Body of pancreas (tissue), 4 donors: Measurements from ENCODE around the gene CDH4. TPM values are rescaled to one million over a fixed set of nuclear protein-coding genes. Genes with fewer than 3 reads are reported as not detected.

ENCODE experiments used
- ATAC-seq: fragments of 150-250 bp; one replicate; pipeline ENCODE4 v1.9.1; 2016
- DNase-seq, 4 donors: peaks; one replicate each; pipeline ENCODE4 v3.0.0-alpha.2; 2019
- H3K27ac ChIP-seq, 4 donors: fragments of 200-600 bp; sonication (generic); 1 replicate in 3 of 4; 2 replicates in 1 of 4; pipeline versions ENCODE4 v1.5.1 to v1.6.1; 2016 to 2019; ENCODE audit warnings: mild to moderate bottlenecking in 1 of 4, mixed read lengths in 1 of 4, moderate library complexity in 1 of 4
- H3K27me3 ChIP-seq, 2 donors: fragments of 200-600 bp; sonication (generic); one replicate each; pipeline ENCODE4 v1.6.0; 2016; ENCODE audit warnings: mild to moderate bottlenecking in 1 of 2
- H3K36me3 ChIP-seq, 2 donors: fragments of 200-600 bp; sonication (generic); replicated peaks in 1 of 2; 2 replicates each; pipeline ENCODE4 v1.5.1; 2016; ENCODE audit warnings: low read depth in 2 of 2; ENCODE audit not compliant: insufficient read depth in 1 of 2
- H3K4me1 ChIP-seq: fragments of 200-600 bp; sonication (generic); one replicate; pipeline ENCODE4 v1.6.0; 2016
- H3K4me3 ChIP-seq, 2 donors: fragments of 200-600 bp; sonication (generic); 1 replicate in 1 of 2; 2 replicates in 1 of 2; pipeline ENCODE4 v1.5.1; 2016 to 2019
- H3K9me3 ChIP-seq, 3 donors: fragments of 200-600 bp; sonication (generic); 1 replicate in 2 of 3; 2 replicates in 1 of 3; pipeline ENCODE4 v1.5.1; 2016
- POLR2A ChIP-seq, 3 donors: fragments of 450-650 bp; IDR thresholded peaks; one replicate each; pipeline ENCODE4 v1.6.1; 2016; ENCODE audit warnings: antibody characterized with exemption in 3 of 3, mild to moderate bottlenecking in 2 of 3
- WGBS, 2 donors: methylation state at CpG; one replicate each; pipeline ENCODE4 v1.1.5; 2017; 5-methylcytosine and 5-hydroxymethylcytosine counted together
- intact Hi-C: fragments of 100-400 bp; cut with DNase I; formaldehyde crosslinking; loops from one replicate; pipeline ENCODE4 v1.15.1; 2023
- total RNA-seq, 2 donors: library from RNA; depleted of rRNA; stranded (reverse); fragments of >200 nt; gene quantifications; one replicate each; pipeline ENCODE4 v1.1.0, GENCODE V29; 2016
- TF ChIP-seq, protein P1 (sequence below), 7 experiments: fragments of 450-650 bp in 4 of 7; fragments of 200-600 bp in 3 of 7; sonication (generic) in 3 of 7; IDR thresholded peaks; one replicate each; pipeline ENCODE4 v1.5.1; 2016 to 2019; ENCODE audit warnings: antibody characterized with exemption in 7 of 7

Gene CDH4
- total RNA-seq, 2 donors from 2014 or later = 0.33 to 0.52 TPM

DNA sequence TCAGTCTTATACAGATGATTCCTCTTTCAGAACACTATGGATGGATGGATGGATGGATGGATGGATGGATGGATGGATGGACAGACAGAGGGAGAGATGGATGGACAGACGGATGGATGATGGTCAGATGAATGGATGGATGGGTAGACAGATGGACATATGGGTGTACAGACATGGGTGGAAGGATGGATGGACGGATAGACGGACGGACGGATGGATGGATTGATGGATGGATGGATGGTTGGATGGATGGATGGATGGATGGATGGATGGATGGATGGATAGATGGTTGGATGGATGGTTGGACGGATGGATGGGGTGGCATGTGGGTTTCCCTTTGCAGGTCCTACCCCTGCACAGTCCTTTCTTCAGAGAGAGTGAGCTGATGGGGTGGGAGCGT lies 320.7 kb downstream of the CDH4 start:
- DNase-seq = no peak
- no peak for ATAC-seq
- H3K36me3 ChIP-seq = no peaks in the 10 kb centered on the region
- H3K27me3 ChIP-seq = no peaks in the 10 kb centered on the region
- H3K4me3 ChIP-seq = no peak overlapping the region
- intact Hi-C loops = no loop called here
- no peaks in the 10 kb centered on the region for H3K4me1 ChIP-seq
- no peak overlapping the region for H3K27ac ChIP-seq
- no peaks in the 10 kb centered on the region for H3K9me3 ChIP-seq
- WGBS, 2 donors = 65 to 66% methylated on average over 7 of the region's 7 CpGs
- TF ChIP-seq, protein P1, sequence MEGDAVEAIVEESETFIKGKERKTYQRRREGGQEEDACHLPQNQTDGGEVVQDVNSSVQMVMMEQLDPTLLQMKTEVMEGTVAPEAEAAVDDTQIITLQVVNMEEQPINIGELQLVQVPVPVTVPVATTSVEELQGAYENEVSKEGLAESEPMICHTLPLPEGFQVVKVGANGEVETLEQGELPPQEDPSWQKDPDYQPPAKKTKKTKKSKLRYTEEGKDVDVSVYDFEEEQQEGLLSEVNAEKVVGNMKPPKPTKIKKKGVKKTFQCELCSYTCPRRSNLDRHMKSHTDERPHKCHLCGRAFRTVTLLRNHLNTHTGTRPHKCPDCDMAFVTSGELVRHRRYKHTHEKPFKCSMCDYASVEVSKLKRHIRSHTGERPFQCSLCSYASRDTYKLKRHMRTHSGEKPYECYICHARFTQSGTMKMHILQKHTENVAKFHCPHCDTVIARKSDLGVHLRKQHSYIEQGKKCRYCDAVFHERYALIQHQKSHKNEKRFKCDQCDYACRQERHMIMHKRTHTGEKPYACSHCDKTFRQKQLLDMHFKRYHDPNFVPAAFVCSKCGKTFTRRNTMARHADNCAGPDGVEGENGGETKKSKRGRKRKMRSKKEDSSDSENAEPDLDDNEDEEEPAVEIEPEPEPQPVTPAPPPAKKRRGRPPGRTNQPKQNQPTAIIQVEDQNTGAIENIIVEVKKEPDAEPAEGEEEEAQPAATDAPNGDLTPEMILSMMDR (IDR thresholded peaks at IDR 0.05) = no peak
- TF ChIP-seq POLR2A (IDR thresholded peaks at IDR 0.05) = no peak

DNA sequence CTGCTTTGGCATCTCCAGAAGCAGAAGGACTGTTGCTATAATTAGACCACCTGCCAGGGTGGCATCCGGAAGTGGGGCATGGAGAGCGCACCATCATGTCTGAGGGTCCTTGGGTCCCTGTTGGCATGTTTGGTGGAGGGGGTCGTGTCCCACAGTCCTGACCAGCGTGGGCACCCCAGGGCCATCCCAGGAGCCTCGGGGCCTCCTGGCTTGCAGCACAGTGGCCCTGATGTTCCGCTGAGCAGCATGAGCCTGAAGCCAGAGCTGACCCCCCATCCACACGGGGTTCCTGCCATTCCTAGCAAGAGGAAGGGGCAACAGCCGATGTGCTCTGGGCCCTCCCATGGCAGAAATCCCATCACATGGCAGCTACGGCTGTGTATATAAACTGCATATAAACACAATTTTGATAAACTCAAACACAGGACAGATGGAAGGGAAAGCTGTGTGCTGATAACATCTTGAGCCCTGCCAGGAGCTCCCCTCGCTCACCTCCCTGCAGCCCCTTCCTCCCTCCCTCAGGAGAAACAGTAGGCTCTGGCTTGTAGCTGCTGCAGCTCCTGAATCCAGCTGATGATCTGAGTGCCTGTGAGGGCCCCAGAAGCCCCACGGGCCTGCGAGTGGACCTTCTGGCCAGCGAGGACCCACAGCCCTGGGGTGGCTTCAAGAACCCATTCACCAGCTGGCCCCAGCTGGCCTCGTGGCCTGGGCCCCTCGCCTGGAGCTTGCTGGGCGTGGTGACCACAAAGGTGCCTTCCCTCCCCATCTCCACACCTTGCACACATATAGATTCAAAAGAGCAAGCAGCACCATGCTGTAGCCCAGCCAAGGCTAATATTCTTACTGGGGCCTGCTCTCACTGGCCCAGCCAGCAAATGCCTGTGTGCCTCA lies 321.6 kb downstream of the CDH4 start:
- Histone ChIP-seq H3K4me1 (no peaks in the 10 kb centered on the region), H3K4me3 (no peak overlapping the region), H3K27me3 (no peaks in the 10 kb centered on the region), H3K9me3 (no peaks in the 10 kb centered on the region), H3K36me3 (no peaks in the 10 kb centered on the region), H3K27ac (no peak overlapping the region)
- 73 to 92% methylated on average over 4 to 13 of the region's 16 CpGs for WGBS, 2 donors
- TF ChIP-seq POLR2A (IDR thresholded peaks at IDR 0.05) = no peak
- TF ChIP-seq, protein P1 (IDR thresholded peaks at IDR 0.05) = no peak
- no peak for DNase-seq
- intact Hi-C loops = no loop called here
- no peak for ATAC-seq

DNA sequence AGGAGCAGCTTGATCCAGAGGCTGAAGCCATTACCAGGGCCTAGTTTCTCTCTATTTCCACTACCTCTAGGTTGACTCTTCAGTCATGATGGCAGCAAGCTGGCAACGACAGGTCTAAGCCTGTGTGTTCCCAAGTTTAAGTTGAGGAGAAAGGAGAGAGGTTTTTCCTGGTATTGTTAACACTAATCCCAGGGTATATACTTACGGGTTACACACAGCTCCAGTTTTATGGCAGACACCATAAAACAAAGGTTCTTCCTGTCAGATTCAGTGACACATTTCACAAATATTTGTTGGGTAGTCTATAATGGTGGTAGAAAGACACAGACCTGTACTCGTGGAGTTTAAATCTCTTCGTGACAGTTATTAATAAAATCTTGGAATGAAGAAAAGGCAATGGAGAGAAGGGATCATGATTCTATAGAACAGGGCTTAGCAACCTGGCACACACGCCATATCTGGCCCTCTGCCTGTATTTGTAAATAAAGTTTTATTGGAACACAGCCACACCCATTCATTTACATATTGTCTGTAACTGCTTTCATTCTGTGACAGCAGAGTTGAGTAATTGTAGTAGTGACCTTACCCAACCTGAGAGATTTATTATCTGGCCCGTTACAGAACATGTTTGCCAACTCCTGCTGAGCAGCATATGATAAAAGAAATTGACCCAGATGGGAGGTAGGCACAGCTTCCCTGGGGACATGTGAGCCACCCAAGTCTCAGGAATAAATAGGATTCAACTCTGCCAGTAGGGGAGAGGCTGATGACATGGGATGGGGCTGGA lies 323.3 kb downstream of the CDH4 start:
- no peak overlapping the region for H3K27ac ChIP-seq
- DNase-seq (no peak), ATAC-seq (peak; percentile 33)
- no peaks in the 10 kb centered on the region for H3K36me3 ChIP-seq
- intact Hi-C loops = no loop called here
- no peak overlapping the region for H3K4me3 ChIP-seq
- TF ChIP-seq, protein P1 (IDR thresholded peaks at IDR 0.05) = no peak
- no peak for TF ChIP-seq POLR2A (IDR thresholded peaks at IDR 0.05)
- H3K27me3 ChIP-seq = no peaks in the 10 kb centered on the region
- H3K4me1 ChIP-seq = no peaks in the 10 kb centered on the region
- WGBS, 2 donors = 53% methylated on average over 6 of the region's 6 CpGs
- no peaks in the 10 kb centered on the region for H3K9me3 ChIP-seq

DNA sequence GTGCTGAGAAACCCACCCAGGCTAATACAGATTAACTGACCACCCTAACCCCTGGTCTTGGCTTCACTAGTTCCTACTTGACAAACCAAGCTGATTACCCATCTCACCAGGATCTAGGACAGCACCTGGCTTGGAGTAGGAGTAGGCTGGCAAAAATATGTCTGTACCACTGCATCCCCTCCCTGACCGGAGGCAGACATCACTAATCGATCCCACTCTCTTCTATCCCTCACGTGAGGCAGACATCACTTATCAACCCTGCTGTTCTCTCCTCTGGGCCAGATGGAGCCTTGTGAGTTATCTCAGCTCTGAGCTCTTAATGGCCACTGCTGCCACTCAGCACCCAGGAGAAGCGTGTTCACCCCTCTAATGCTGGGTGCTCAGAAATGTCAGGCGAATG lies 324.3 kb downstream of the CDH4 start:
- Histone ChIP-seq H3K4me1 (no peaks in the 10 kb centered on the region), H3K27ac (no peak overlapping the region), H3K4me3 (no peak overlapping the region), H3K36me3 (no peaks in the 10 kb centered on the region), H3K9me3 (no peaks in the 10 kb centered on the region), H3K27me3 (no peaks in the 10 kb centered on the region)
- DNase-seq (no peak), ATAC-seq (no peak)
- intact Hi-C loops = no loop called here
- TF ChIP-seq POLR2A (IDR thresholded peaks at IDR 0.05) = no peak
- TF ChIP-seq, protein P1 (IDR thresholded peaks at IDR 0.05) = no peak
- WGBS, 2 donors = 89 to 91% methylated on average over 4 to 5 of the region's 5 CpGs
